ENCODE data around the gene RPP25. TPM values are rescaled to one million over a fixed set of nuclear protein-coding genes. Genes with fewer than 3 reads are reported as not detected.

RPP25 gene
- total RNA-seq, 1 experiment from 2014 or later, result 31.3 TPM

- TF ChIP-seq FOXP4 (CRISPR knock-in tag; IDR thresholded peaks at IDR 0.05) (peak; percentile 72; the same call in 1 of the 2 replicates), MXD4 (CRISPR knock-in tag; IDR thresholded peaks at IDR 0.05; ENCODE audit: borderline replicate concordance) (no peak), ATF3 (CRISPR knock-in tag; conservative IDR thresholded peaks at IDR 0.05) (no peak), HMGXB4 (CRISPR knock-in tag; IDR thresholded peaks at IDR 0.05) (peak; percentile 87; the same call in 1 of the 2 replicates), ARID4B (CRISPR knock-in tag; IDR thresholded peaks at IDR 0.05; ENCODE audit: borderline replicate concordance) (peak; percentile 77), ZNF425 (CRISPR knock-in tag; conservative IDR thresholded peaks at IDR 0.05) (no peak), TCF7 (CRISPR knock-in tag; IDR thresholded peaks at IDR 0.05; ENCODE audit: low read depth) (peak; percentile 53; the same call in 1 of the 2 replicates), STAT6 (CRISPR knock-in tag; conservative IDR thresholded peaks at IDR 0.05; ENCODE audit: low read depth) (no peak), ZNF512 (CRISPR knock-in tag; IDR thresholded peaks at IDR 0.05; ENCODE audit: borderline replicate concordance) (peak; percentile 52; the same call in 1 of the 2 replicates), IRF1 (CRISPR knock-in tag; IDR thresholded peaks at IDR 0.05) (peak; percentile 58; the same call in 1 of the 2 replicates), MAX (CRISPR knock-in tag; IDR thresholded peaks at IDR 0.05) (peak; percentile 81), USF1 (CRISPR knock-in tag; IDR thresholded peaks at IDR 0.05) (peak; percentile 87), E2F4 (CRISPR knock-in tag; IDR thresholded peaks at IDR 0.05; ENCODE audit: borderline replicate concordance, low read depth) (peak; percentile 34; the same call in 1 of the 2 replicates), JAZF1 (CRISPR knock-in tag; IDR thresholded peaks at IDR 0.05) (no peak), E2F5 (CRISPR knock-in tag; IDR thresholded peaks at IDR 0.05) (peak; percentile 90; the same call in 1 of the 2 replicates)
These were observed 18.8 kb downstream of the RPP25 start, which contains the start of gene COX5A (continued) for GRCh38 chr15:74937590-74938371.

Data from WTC11 (cell line).